ENCODE results near the gene CEBPA. TPM values are rescaled to one million over a fixed set of nuclear protein-coding genes. Genes with fewer than 3 reads are reported as not detected.

The CEBPA gene
- total and polyA plus RNA-seq, 2 experiments from 2014 or later: 0.50 to 2.6 TPM

DNA sequence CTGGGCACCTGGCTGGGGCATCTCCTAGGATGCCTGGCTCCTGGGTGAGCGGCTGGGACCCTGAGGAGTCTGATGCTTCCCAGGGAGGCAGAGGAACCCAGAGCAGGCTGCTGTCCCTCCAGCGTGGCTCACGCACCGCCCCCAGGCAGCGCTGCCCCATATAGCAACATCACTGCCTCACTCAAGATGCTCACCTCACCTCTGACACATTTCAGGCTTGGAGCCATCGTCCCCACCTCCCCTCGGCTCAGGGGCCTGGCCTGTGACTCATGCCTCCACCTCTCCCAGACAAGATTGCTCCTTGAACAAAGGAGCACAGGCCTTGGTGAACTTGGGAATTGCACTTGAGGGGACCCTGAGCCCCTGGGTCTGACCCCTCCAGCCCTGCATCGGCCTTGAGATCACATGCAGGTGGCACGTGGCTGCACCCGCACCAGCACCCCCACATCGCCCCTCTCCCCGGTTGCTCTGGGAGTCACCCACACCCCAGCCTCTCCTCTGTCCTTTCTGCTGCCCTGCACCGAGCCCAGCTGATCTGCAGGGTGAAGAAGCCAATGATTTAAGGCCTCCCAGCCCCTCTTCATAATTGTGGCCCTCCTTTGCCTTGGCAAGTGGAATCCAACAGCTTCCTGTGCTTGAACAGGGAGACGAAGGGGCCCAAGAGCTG is 11.2 kb downstream of the CEBPA start:
- Histone ChIP-seq H3K4me1 (ENCODE audit: insufficient read depth) (peaks cover 2% of the 10 kb centered on the region; the same call in 1 of the 2 replicates), H2AFZ (no peak overlapping the region), H4K20me1 (replicated peaks; ENCODE audit: insufficient read depth) (no peaks in the 10 kb centered on the region), H3K27me3 (ENCODE audit: insufficient read depth) (no peaks in the 10 kb centered on the region), H3K4me2 (no peak overlapping the region), H3K79me2 (replicated peaks; ENCODE audit: insufficient read depth) (no peaks in the 10 kb centered on the region), H3K27ac (ENCODE audit: low read depth) (no peak overlapping the region), H3K36me3 (ENCODE audit: insufficient read depth) (no peaks in the 10 kb centered on the region), H3F3A (replicated peaks; ENCODE audit: low read depth) (no peaks in the 10 kb centered on the region), H3K9me2 (ENCODE audit: insufficient read depth) (peaks cover 5% of the 10 kb centered on the region; the same call in 1 of the 2 replicates), H3K4me3 (no peak overlapping the region)
- H3K27ac Mint-ChIP-seq: no peak overlapping the region; the same call in 1 of the 2 replicates
- DNase-seq (ENCODE audit: low spot score): no peak
- no peak overlapping the region for H3K4me3 Mint-ChIP-seq
- TF ChIP-seq JUNB (IDR thresholded peaks at IDR 0.05; ENCODE audit: unreplicated experiment): no peak
- TF ChIP-seq STAT1 (IDR thresholded peaks at IDR 0.05; ENCODE audit: unreplicated experiment): no peak
- TF ChIP-seq ZNF114 (CRISPR knock-in tag; IDR thresholded peaks at IDR 0.05): no peak
- TF ChIP-seq EZH2 (IDR thresholded peaks at IDR 0.05; ENCODE audit: low read depth, unreplicated experiment): no peak
- TF ChIP-seq POLR2AphosphoS5 (IDR thresholded peaks at IDR 0.05; ENCODE audit: low read depth): no peak
- TF ChIP-seq, protein P1, sequence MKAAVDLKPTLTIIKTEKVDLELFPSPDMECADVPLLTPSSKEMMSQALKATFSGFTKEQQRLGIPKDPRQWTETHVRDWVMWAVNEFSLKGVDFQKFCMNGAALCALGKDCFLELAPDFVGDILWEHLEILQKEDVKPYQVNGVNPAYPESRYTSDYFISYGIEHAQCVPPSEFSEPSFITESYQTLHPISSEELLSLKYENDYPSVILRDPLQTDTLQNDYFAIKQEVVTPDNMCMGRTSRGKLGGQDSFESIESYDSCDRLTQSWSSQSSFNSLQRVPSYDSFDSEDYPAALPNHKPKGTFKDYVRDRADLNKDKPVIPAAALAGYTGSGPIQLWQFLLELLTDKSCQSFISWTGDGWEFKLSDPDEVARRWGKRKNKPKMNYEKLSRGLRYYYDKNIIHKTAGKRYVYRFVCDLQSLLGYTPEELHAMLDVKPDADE (IDR thresholded peaks at IDR 0.05): no peak
- TF ChIP-seq NANOG (IDR thresholded peaks at IDR 0.05; ENCODE audit: borderline replicate concordance): no peak
- TF ChIP-seq EZH2phosphoT487 (IDR thresholded peaks at IDR 0.05; ENCODE audit: unreplicated experiment): no peak
- no peak for TF ChIP-seq CREB1 (CRISPR knock-in tag; IDR thresholded peaks at IDR 0.05; ENCODE audit: low read depth)
- peaks cover 12% of the 10 kb centered on the region for H3K9me3 Mint-ChIP-seq
- peaks cover 9% of the 10 kb centered on the region for H3K4me1 Mint-ChIP-seq
- ATAC-seq: no peak
- H3K36me3 Mint-ChIP-seq (ENCODE audit: low read depth): no peaks in the 10 kb centered on the region
- peaks cover 1% of the 10 kb centered on the region for H3K27me3 Mint-ChIP-seq (ENCODE audit: insufficient read depth, low read depth, poor library complexity)

GRCh38 chr19:33290082-33290815 is 12.1 kb downstream of the CEBPA start:
- no peak overlapping the region for H3K4me2 ChIP-seq
- peaks cover 9% of the 10 kb centered on the region; the same call in 1 of the 2 replicates for H3K4me1 ChIP-seq (ENCODE audit: insufficient read depth)
- ATAC-seq (no peak), DNase-seq (ENCODE audit: low spot score) (no peak)
- H3K4me1 Mint-ChIP-seq: peaks cover 15% of the 10 kb centered on the region
- no peaks in the 10 kb centered on the region for H3K27me3 ChIP-seq (ENCODE audit: insufficient read depth)
- H3K27ac ChIP-seq (ENCODE audit: low read depth): no peak overlapping the region
- H3K27ac Mint-ChIP-seq: no peak overlapping the region
- H3K9me2 ChIP-seq (ENCODE audit: insufficient read depth): peaks cover 5% of the 10 kb centered on the region; the same call in 1 of the 2 replicates
- no peaks in the 10 kb centered on the region for H4K20me1 ChIP-seq (replicated peaks; ENCODE audit: insufficient read depth)
- no peaks in the 10 kb centered on the region for H3K79me2 ChIP-seq (replicated peaks; ENCODE audit: insufficient read depth)
- H3K9me3 Mint-ChIP-seq: peaks cover 12% of the 10 kb centered on the region
- no peak overlapping the region for H3K4me3 ChIP-seq
- no peak overlapping the region for H2AFZ ChIP-seq
- peaks cover 1% of the 10 kb centered on the region for H3K27me3 Mint-ChIP-seq (ENCODE audit: insufficient read depth, low read depth, poor library complexity)
- no peaks in the 10 kb centered on the region for H3K36me3 Mint-ChIP-seq (ENCODE audit: low read depth)
- no peaks in the 10 kb centered on the region for H3F3A ChIP-seq (replicated peaks; ENCODE audit: low read depth)
- no peaks in the 10 kb centered on the region for H3K36me3 ChIP-seq (ENCODE audit: insufficient read depth)
- H3K4me3 Mint-ChIP-seq: no peak overlapping the region; the same call in 2 of the 3 replicates
- TF ChIP-seq POLR2AphosphoS5 (IDR thresholded peaks at IDR 0.05; ENCODE audit: low read depth) (no peak), CREB1 (CRISPR knock-in tag; IDR thresholded peaks at IDR 0.05; ENCODE audit: low read depth) (no peak), EZH2phosphoT487 (IDR thresholded peaks at IDR 0.05; ENCODE audit: unreplicated experiment) (no peak), NANOG (IDR thresholded peaks at IDR 0.05; ENCODE audit: borderline replicate concordance) (no peak), JUNB (IDR thresholded peaks at IDR 0.05; ENCODE audit: unreplicated experiment) (no peak), ZNF331 (CRISPR knock-in tag; IDR thresholded peaks at IDR 0.05; ENCODE audit: low read depth) (no peak), REST (IDR thresholded peaks at IDR 0.05; ENCODE audit: unreplicated experiment) (no peak), STAT1 (IDR thresholded peaks at IDR 0.05; ENCODE audit: unreplicated experiment) (no peak), EZH2 (IDR thresholded peaks at IDR 0.05; ENCODE audit: low read depth, unreplicated experiment) (no peak)

Data from GM23338 (cell line).